GM12891 (cell line): Measurements from ENCODE around the gene SMARCA1.

Source experiments
- POLR2A ChIP-seq: IDR thresholded peaks from 2 replicates; pipeline ENCODE4 v1.6.1; 2011; ENCODE audit warnings: low read depth, low read length, control low read depth
- POLR2AphosphoS5 ChIP-seq: IDR thresholded peaks from 2 replicates; pipeline ENCODE4 v1.6.1; 2011; ENCODE audit warnings: low read depth, low read length, control low read depth
- POU2F2 ChIP-seq: IDR thresholded peaks from 2 replicates; pipeline ENCODE4 v1.6.1; 2011; ENCODE audit warnings: low read depth, mild to moderate bottlenecking, control low read depth, low read length, moderate library complexity
- SPI1 ChIP-seq: IDR thresholded peaks from 2 replicates; pipeline ENCODE4 v1.6.1; 2011; ENCODE audit warnings: low read depth, low read length, control low read depth
- TAF1 ChIP-seq: IDR thresholded peaks from 2 replicates; pipeline ENCODE4 v1.6.1; 2011; ENCODE audit warnings: low read depth, low read length, control low read depth

GRCh38 chrX:129568349-129568748, 45.1 kb upstream of the SMARCA1 start:
- no peak for TF ChIP-seq POLR2A
- TF ChIP-seq POLR2AphosphoS5, result no peak
- TF ChIP-seq SPI1, result no peak
- no peak for TF ChIP-seq TAF1
- no peak for TF ChIP-seq POU2F2
